Measurements from ENCODE around the gene BCAR3.
"Not testable (repeated sequence)": the region's sequence is repeated elsewhere in the genome, so short reads cannot be mapped to it uniquely, and the experiment has no call there.

Gene BCAR3

GRCh38 chr1:93678946-93679480 lies 2.6 kb downstream of the BCAR3 start:
- no peak for DNase-seq (ENCODE audit: extremely low read depth, low read depth)
- TF ChIP-seq CTCF (IDR thresholded peaks at IDR 0.05; ENCODE audit: low read depth, low read length): no peak

- TF ChIP-seq CTCF (IDR thresholded peaks at IDR 0.05; ENCODE audit: low read depth, low read length): no peak
- DNase-seq (ENCODE audit: extremely low read depth, low read depth): no peak
Measured at GRCh38 chr1:93678491-93678890, 3.1 kb downstream of the BCAR3 start.

- no peak for TF ChIP-seq CTCF (IDR thresholded peaks at IDR 0.05; ENCODE audit: low read depth, low read length)
- no peak for DNase-seq (ENCODE audit: extremely low read depth, low read depth)
Measured at GRCh38 chr1:93677729-93678128, 3.9 kb downstream of the BCAR3 start.

GRCh38 chr1:93676427-93676826 lies 5.2 kb downstream of the BCAR3 start:
- no peak for DNase-seq (ENCODE audit: extremely low read depth, low read depth)
- no peak for TF ChIP-seq CTCF (IDR thresholded peaks at IDR 0.05; ENCODE audit: low read depth, low read length)

GRCh38 chr1:93675931-93676330 lies 5.7 kb downstream of the BCAR3 start:
- no peak for TF ChIP-seq CTCF (IDR thresholded peaks at IDR 0.05; ENCODE audit: low read depth, low read length)
- no peak for DNase-seq (ENCODE audit: extremely low read depth, low read depth)

GRCh38 chr1:93675271-93675670 lies 6.4 kb downstream of the BCAR3 start:
- TF ChIP-seq CTCF (IDR thresholded peaks at IDR 0.05; ENCODE audit: low read depth, low read length): no peak
- DNase-seq (ENCODE audit: extremely low read depth, low read depth): no peak

- not testable (repeated sequence) for DNase-seq (ENCODE audit: extremely low read depth, low read depth)
Measured at GRCh38 chr1:93674071-93674470, 7.6 kb downstream of the BCAR3 start.

GRCh38 chr1:93673163-93673829 lies 8.3 kb downstream of the BCAR3 start:
- DNase-seq (ENCODE audit: extremely low read depth, low read depth): no peak
- no peak for TF ChIP-seq CTCF (IDR thresholded peaks at IDR 0.05; ENCODE audit: low read depth, low read length)

Data from AG09319 (cell line).